Transverse colon (tissue), 4 donors: ENCODE results near the gene TAF15.

ENCODE experiments used
- CTCF ChIP-seq, 5 experiments: fragments of 200-600 bp in 3 of 5; fragments of 450-650 bp in 2 of 5; sonication (generic) in 3 of 5; IDR thresholded peaks; 1 replicate in 2 of 5; 2 replicates in 3 of 5; pipeline ENCODE4 v1.5.1; 2016 to 2017; ENCODE audit warnings: antibody characterized with exemption in 5 of 5, inconsistent platforms in 3 of 5, mild to moderate bottlenecking in 2 of 5, moderate library complexity in 1 of 5
- EP300 ChIP-seq: sonication (generic); formaldehyde crosslinking; IDR thresholded peaks from one replicate; pipeline ENCODE4 v1.6.1; 2017; ENCODE audit warnings: antibody characterized with exemption, low read depth
- POLR2A ChIP-seq: fragments of 450-650 bp; IDR thresholded peaks from one replicate; pipeline ENCODE4 v1.6.1; 2016; ENCODE audit warnings: antibody characterized with exemption, mild to moderate bottlenecking, moderate library complexity
- POLR2AphosphoS5 ChIP-seq, 3 donors: sonication (generic); formaldehyde crosslinking; IDR thresholded peaks; one replicate each; pipeline ENCODE4 v1.6.1; 2016; ENCODE audit warnings: antibody characterized with exemption in 3 of 3

GRCh38 chr17:35893751-35894150 lies 84.5 kb downstream of the TAF15 start:
- no peak for TF ChIP-seq CTCF (IDR thresholded peaks at IDR 0.05)
- no peak for TF ChIP-seq EP300
- TF ChIP-seq POLR2AphosphoS5 (IDR thresholded peaks at IDR 0.05), result no peak
- no peak for TF ChIP-seq POLR2A
